ENCODE measurements around the gene TFF1.
A peak's percentile ranks its signal among the peaks of the same experiment; 100 is the strongest.

Gene TFF1

GRCh38 chr21:42319376-42319775 lies 47.0 kb downstream of the TFF1 start:
- H3K4me2 ChIP-seq (ENCODE audit: low read depth, low read length): no peak overlapping the region
- H3K79me2 ChIP-seq (ENCODE audit: low read length): no peaks in the 10 kb centered on the region
- H3K9ac ChIP-seq (ENCODE audit: low read length): no peak overlapping the region
- H3K27ac ChIP-seq (ENCODE audit: low read length): no peak overlapping the region
- H2AFZ ChIP-seq (ENCODE audit: low read length): no peak overlapping the region
- H4K20me1 ChIP-seq (ENCODE audit: insufficient read depth, low read length): no peaks in the 10 kb centered on the region
- H3K4me3 ChIP-seq (ENCODE audit: low read length): no peak overlapping the region
- H3K27me3 ChIP-seq (replicated peaks; ENCODE audit: insufficient read depth, low read length): peaks cover 99% of the 10 kb centered on the region
- TF ChIP-seq CTCF (IDR thresholded peaks at IDR 0.05; ENCODE audit: low read length) (no peak), EZH2 (optimal IDR thresholded peaks at IDR 0.05; ENCODE audit: low read depth, low read length) (no peak), EZH2phosphoT487 (IDR thresholded peaks at IDR 0.05; ENCODE audit: low read length) (no peak)
- no peaks in the 10 kb centered on the region for H3K9me2 ChIP-seq (replicated peaks; ENCODE audit: insufficient read depth, low read length)
- no peaks in the 10 kb centered on the region for H3K4me1 ChIP-seq (ENCODE audit: low read length)
- H3F3A ChIP-seq (ENCODE audit: insufficient read depth, low read length): no peaks in the 10 kb centered on the region
- no peaks in the 10 kb centered on the region for H3K9me3 ChIP-seq (replicated peaks; ENCODE audit: insufficient read depth, low read length)
- DNase-seq: no peak
- no peaks in the 10 kb centered on the region for H3K36me3 ChIP-seq (replicated peaks; ENCODE audit: insufficient read depth, low read length)

GRCh38 chr21:42317826-42318746 lies 48.2 kb downstream of the TFF1 start:
- Histone ChIP-seq H3K36me3 (replicated peaks; ENCODE audit: insufficient read depth, low read length) (no peaks in the 10 kb centered on the region), H4K20me1 (ENCODE audit: insufficient read depth, low read length) (no peaks in the 10 kb centered on the region), H2AFZ (ENCODE audit: low read length) (no peak overlapping the region), H3K9me3 (replicated peaks; ENCODE audit: insufficient read depth, low read length) (no peaks in the 10 kb centered on the region), H3K4me2 (ENCODE audit: low read depth, low read length) (no peak overlapping the region), H3F3A (ENCODE audit: insufficient read depth, low read length) (no peaks in the 10 kb centered on the region), H3K9ac (ENCODE audit: low read length) (no peak overlapping the region), H3K4me1 (ENCODE audit: low read length) (no peaks in the 10 kb centered on the region), H3K27me3 (replicated peaks; ENCODE audit: insufficient read depth, low read length) (peaks cover 99% of the 10 kb centered on the region), H3K9me2 (replicated peaks; ENCODE audit: insufficient read depth, low read length) (no peaks in the 10 kb centered on the region), H3K4me3 (ENCODE audit: low read length) (no peak overlapping the region), H3K27ac (ENCODE audit: low read length) (no peak overlapping the region), H3K79me2 (ENCODE audit: low read length) (no peaks in the 10 kb centered on the region)
- DNase-seq: no peak
- TF ChIP-seq EZH2 (optimal IDR thresholded peaks at IDR 0.05; ENCODE audit: low read depth, low read length) (no peak), CTCF (IDR thresholded peaks at IDR 0.05; ENCODE audit: low read length) (no peak), EZH2phosphoT487 (IDR thresholded peaks at IDR 0.05; ENCODE audit: low read length) (no peak)

GRCh38 chr21:42317341-42317741 lies 49.0 kb downstream of the TFF1 start:
- Histone ChIP-seq H3K79me2 (ENCODE audit: low read length) (no peaks in the 10 kb centered on the region), H3K4me2 (ENCODE audit: low read depth, low read length) (no peak overlapping the region), H3K27me3 (replicated peaks; ENCODE audit: insufficient read depth, low read length) (peaks cover 99% of the 10 kb centered on the region), H3K27ac (ENCODE audit: low read length) (no peak overlapping the region), H3K36me3 (replicated peaks; ENCODE audit: insufficient read depth, low read length) (no peaks in the 10 kb centered on the region), H2AFZ (ENCODE audit: low read length) (no peak overlapping the region), H3K9ac (ENCODE audit: low read length) (no peak overlapping the region), H4K20me1 (ENCODE audit: insufficient read depth, low read length) (no peaks in the 10 kb centered on the region), H3K4me3 (ENCODE audit: low read length) (no peak overlapping the region), H3K9me3 (replicated peaks; ENCODE audit: insufficient read depth, low read length) (no peaks in the 10 kb centered on the region), H3K9me2 (replicated peaks; ENCODE audit: insufficient read depth, low read length) (no peaks in the 10 kb centered on the region), H3F3A (ENCODE audit: insufficient read depth, low read length) (no peaks in the 10 kb centered on the region), H3K4me1 (ENCODE audit: low read length) (no peaks in the 10 kb centered on the region)
- no peak for TF ChIP-seq EZH2 (optimal IDR thresholded peaks at IDR 0.05; ENCODE audit: low read depth, low read length)
- TF ChIP-seq EZH2phosphoT487 (IDR thresholded peaks at IDR 0.05; ENCODE audit: low read length): no peak
- no peak for TF ChIP-seq CTCF (IDR thresholded peaks at IDR 0.05; ENCODE audit: low read length)
- peak; percentile 27 for DNase-seq
